NCI-H1694 treated with DMSO at 0.1 percent for 48 hours (cell line): ENCODE measurements around the gene CSHL1.
A peak's percentile ranks its signal among the peaks of the same experiment; 100 is the strongest.

Experiments used
- DNase-seq: peaks from one replicate; lab custom pipeline; 2025; lab: John Stamatoyannopoulos, UW

The CSHL1 gene

DNA sequence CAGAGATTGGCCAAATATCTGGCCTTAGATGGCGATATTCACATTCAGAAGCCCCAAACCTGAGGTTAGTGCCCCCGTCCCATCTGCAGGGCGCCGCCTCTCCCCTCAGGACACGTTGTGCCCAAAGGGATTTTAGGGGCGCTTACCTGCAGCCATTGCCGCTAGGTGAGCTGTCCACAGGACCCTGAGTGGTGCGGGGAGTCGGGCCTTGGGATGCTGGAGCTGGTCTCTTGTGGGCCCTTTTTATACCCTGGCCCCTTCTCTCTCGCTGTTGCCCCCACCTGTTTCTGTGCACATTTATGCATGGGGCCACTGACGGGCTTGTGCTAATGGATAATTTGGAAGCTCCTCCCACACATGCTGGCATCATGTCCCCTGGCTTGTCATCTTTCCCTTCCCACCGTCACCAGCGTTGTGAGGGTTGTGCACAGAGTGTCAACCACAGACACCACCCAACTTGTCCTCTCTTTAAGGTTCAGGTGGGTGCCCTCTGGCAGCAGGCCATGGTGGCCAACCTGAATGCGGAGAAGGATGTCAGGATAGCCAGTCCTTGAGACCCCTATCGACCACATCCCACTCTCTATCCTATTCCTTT, at the start of gene CSHL1:
Gene CSHL1, minus strand, starts transcription at position 218 of the 595 bp plus-strand sequence. Its CDS starts 62 bp downstream, at position 156.
- no peak for DNase-seq

DNA sequence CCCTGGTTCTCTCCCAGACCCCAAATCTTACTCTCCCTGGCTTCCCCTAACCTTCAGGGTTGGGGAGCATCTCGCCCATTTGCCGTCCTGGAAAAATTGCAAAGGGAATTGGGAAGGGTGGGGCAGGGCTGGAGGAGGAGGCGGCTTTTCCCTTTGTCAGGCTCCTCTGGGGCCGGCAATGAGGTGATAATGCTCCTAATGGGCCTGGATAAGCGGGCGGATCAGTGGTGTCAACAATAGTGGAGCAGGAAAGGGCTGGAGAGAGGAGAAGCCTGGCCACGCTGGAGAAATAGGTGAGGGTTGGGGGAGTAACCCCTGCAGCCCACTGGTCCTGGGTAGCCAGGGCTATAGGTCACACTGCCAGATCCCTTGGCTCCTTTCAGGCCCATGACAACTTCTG, 49.4 kb upstream of the CSHL1 start:
- no peak for DNase-seq

DNA sequence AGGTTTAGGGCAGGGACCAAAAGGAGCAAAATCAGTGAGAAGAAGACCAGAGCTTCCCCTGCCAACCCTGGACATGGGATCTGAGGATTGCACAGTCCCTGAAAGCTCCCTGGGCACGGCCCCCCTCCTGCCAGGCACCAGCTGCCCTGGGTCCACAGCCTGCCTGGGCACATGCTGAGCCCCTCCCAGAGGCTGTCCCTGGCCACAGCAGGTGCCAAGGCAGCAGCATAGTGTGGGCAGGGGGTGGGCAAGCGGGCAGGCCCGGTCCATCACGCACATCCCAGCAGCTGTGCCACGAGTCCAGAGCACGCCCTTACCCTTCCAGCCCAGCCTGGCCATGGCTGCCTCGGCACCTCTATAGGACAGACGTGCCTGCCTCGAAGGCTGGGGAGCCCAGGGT, 48.9 kb upstream of the CSHL1 start:
- no peak for DNase-seq

DNA sequence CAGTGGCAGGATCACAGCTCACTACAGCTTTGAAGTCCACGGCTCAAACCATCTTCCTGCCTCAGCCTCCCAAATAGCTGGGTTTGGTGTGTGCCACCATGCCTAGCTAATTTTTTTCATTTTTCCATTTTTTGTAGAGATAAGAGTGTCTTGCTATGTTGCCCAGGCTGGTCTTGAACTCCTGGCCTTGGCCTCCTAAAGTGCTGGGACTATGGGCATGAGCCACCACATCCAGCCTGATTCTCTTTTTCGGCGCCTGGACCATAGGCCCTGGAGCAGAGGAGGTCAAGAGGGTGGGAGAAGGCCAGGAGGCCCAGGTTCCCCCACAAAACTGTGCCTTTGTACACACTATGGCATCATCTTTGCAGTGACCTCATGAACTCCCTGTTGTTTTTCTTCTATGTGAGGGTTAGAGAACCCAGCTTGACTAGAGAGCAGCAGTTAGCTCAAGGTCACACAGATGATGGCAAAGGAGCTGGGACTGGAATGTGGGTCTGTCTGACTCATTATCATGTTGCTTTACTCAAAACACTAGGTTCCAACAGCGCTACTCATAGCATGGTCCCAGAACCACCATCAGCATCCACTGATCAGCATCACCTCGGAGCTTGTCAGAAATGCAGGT, 45.4 kb upstream of the CSHL1 start:
- no peak for DNase-seq

DNA sequence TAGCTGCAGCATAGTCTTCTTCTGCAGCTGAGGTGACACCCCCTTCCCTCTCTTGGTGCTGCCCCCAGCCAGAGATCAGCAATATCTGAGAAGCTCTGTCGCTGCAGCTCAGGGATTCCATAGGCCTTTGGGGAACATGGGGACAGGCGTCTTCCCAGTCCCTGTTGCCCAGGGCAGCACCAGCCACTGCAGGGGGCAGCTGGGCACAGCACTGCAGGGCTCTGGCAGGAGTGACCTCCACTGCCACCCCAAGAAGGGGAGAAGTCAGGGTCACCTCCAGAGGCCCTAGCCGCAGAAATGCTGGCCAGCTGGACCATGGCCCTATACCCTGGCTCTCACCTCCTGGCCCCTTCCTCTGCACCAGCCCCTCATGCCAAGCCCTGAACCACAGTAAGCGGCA, 44.7 kb upstream of the CSHL1 start:
- DNase-seq: no peak

DNA sequence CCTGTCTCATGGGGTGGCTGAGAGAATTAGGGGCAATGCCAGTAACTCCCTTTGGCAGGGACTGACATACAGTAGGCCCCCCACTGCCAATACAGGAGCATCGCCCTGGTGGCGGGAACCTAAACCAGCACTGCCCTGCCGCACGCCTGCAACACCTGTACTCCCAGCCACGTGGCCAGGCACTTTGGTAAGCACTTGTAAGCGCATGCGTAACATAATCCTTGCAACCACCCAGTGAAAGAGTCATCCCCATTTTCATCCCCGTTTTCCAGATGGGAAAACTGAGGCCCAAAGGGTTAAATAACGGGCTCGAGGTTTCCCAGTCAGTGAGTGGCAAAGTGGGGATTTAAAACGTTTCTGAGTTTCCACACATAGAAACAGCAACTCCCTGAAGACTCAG, 44.2 kb upstream of the CSHL1 start:
- DNase-seq: no peak

DNA sequence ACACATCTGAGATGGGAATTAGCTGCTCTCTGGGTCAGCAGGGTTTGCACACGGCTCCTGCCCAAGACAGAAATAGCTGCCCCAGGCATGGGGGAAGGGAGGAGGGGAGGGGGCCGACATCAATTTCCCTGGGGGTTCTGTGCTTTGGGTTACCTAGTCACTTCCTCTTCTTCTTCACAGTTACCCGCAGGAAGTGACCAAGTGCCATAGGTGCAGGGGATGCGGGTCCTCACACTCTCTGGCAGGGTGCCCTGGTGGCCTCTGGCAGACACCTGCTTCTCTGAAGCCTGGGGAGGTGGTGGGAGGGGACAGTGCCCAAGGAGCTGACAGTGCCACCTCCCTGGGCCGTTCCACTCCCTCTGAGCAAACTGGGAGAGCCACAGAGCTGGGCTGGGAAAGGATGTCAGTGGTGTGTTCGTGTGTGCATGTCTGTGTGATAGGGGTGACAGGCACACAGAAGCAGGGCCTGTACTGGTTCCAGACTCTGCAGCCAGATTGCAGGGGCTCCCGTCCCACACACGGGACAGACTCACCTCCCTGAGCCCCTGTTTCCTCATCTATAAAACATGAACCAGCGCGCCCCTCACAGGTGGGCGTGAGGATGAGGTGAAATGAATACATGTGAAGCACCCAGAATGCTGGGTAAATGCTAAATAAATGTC, 43.5 kb upstream of the CSHL1 start:
- no peak for DNase-seq

DNA sequence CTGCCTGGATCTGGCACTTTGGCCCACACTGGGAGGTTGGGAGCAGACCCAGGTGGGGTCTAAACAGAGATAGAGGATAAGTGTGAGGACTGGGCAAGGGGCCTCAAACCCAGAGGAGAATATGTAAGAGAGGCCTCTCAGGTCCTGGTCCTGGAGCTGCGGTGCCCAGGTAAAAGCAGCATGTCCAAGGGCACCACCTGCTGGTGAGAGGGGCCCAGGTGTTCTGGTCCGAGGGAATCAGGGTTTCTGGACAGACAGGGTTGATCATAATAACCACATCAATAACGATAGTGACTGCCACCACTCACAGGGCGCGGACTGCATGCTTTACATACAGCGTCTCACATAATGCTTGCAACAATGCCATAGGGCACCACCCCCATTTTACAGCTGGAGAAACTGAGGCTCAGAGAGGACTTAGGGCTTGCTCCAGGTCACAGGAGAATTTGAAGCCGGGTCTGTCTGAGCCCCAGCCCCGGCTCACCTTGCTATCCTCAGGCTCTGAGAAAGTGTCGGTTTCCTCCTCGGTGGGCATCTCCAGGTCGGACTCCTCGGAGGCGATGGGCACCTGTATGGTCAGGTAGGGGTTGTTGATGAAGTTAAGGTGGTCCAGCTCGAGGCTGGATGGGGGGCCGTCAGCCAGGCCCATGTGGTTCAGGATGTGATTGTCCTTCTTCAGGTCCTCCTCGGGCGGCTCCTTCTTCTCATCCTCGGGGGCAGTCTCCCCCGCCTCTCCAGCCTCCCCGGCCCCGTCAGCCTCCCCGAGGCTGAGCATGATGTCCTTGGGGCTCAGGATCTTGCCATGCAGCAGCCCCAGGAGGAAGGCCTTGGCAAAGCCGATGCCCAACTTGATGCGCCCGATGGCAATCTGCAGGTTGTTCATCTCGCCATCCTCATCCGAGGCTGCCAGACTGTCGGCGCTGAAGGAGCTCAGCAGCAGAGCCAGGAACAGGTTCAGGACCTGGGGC, 40.2 kb upstream of the CSHL1 start:
- no peak for DNase-seq

DNA sequence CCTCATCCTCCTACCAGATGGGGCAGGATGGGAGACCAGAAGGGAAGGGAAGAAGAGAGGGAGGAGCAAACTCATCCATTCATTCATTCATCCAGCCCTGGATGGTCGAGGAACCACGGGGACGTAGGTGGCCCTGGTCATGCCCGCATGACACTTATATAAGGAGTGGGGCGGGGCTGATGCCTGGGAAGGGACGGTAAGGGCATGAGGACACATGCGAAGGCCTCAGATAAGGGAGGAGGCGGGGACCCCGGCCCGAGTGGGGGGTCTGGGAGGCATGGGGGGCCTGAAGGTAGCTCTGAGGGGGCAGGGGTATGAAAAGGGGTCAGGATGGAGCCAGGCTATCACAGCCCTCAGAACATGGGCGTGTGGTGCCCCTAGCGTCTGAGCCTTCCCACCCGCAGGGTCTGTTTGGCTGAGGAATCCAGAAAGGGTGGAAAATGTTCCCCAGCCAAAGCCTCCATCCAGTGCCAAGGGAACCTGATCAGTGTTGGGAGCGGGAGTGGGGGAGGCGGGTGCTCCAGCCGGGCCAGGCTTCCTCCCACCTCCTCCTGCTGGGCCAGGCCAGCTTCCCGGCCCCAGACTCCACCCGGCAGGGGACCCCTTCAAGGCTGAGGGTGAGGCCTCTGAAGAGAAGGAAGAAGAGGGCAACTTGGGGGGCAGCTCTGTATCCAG, 38.7 kb upstream of the CSHL1 start:
- no peak for DNase-seq

DNA sequence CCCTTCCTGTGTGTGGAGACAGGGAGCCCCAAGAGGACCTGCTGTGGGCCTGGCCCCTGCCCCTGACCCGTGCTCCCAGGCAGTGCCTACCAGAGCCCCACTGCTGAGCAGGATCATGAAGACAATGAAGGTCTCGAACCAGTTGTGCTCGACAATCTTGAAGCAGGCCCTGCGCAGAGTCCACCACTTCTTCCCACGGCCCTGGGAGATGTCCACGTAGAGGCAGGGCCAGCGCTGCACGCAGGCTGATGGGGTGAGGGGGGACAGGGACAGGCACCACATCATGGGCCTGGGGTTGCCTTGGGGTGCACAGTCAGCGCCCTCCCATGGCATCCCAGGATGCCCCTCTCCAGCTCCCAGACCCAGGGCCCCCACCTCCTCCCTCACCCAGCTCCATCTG, 37.5 kb upstream of the CSHL1 start:
- DNase-seq: no peak

DNA sequence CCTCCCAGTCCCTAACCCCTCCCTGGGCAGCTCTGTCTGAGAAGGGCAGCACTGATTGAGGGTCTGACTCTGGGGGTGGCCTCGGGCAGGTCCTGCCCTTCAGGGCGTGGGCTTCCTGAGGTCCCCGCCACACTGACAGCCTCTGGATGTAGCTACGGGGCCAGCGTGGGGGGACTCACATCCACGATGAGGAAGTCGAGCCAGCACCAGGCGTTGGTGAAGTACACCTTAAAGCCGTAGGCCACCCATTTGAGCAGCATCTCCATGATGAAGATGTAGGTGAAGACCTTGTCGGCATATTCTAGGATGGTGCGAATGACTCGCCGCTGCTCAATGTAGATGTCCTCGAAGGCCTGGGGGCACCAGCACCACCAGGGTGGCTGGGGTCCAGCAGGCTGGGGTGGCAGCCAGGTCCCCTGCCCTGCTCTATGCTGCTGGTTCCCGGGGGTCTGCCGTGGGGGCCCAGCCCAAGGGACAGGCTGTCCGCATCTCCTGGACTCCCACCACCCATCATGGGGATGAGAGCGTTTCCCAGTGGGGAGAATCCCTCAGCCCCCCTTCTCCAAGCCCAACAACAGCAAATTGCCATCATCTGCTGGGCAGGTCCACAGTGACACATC, 36.8 kb upstream of the CSHL1 start:
- no peak for DNase-seq

DNA sequence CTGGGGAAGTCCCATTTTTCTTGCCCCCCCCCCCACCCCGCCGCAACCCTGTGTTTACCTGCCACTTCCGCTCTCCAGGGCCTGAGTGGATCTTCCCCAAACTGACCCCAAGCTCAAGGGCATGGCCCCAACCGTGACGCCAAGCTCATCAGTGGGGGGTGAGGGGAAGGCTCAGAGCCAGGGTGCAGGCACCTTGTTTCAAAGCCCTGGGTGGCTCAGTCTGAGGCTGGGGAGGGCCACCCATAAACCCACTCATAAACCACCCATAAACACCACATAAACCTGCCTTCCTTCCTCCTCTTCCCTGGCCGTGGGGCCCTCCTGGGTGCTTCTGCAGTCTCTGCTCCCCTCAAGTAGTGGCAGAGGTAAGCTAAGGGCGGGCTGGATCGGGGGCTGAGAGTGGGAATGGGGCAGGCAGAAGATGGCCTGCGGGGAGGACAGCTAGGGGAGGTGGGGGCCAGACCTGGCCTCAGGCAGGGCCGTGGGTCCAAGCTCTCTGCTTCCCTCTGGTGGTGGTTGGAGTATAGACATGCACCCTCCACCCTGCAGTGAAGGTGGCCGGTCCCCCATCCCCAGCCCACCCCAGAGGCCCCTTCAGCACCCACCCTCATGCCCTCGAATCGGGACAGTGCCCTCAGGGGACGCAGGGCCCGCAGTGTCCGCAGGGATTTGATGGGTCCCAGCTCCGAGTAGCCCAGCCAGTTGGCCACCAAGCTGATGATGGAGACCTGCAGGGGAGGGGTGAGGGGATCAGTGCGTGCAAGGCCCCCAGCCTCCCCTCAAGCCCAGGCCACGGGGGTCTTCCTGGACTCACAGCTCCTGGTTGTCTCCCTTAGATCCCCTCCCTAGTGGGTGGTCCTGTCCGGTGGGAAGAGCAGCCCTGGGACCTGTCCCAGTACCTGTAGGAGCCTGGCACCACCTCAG, 35.6 kb upstream of the CSHL1 start:
- DNase-seq: peak; percentile 15

DNA sequence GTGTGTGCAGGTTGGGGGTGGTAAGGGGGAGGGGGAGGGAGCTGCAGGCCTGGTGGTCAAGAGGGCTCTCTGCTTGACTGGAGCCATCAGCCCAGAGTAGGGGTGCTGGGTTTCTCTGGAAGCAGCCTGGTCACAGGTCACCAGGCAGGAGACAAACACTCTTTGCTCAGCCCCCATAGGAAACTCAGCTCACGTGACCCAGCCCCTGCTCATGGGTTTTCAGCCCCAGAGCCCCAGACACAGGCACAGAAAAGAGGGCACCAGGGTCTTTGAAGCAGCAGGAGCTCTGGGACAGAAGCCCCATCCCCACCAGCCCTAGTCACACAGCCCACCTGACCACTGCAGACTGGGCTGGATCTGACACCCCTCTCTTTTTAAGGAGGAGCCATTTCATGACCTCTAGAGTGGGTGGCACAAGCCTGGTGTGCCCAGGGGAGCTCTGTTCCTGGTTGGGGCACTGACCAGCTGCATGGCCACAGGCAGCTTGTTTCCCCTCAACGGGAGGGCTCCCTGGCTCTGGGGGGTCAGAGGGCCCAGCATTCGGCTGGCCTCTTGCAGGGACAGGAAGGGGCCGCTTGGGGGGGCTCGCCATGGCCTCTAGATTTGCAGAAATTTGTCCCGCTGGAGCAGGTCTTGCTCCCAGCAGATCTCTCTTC, 34.9 kb upstream of the CSHL1 start:
- DNase-seq: no peak

DNA sequence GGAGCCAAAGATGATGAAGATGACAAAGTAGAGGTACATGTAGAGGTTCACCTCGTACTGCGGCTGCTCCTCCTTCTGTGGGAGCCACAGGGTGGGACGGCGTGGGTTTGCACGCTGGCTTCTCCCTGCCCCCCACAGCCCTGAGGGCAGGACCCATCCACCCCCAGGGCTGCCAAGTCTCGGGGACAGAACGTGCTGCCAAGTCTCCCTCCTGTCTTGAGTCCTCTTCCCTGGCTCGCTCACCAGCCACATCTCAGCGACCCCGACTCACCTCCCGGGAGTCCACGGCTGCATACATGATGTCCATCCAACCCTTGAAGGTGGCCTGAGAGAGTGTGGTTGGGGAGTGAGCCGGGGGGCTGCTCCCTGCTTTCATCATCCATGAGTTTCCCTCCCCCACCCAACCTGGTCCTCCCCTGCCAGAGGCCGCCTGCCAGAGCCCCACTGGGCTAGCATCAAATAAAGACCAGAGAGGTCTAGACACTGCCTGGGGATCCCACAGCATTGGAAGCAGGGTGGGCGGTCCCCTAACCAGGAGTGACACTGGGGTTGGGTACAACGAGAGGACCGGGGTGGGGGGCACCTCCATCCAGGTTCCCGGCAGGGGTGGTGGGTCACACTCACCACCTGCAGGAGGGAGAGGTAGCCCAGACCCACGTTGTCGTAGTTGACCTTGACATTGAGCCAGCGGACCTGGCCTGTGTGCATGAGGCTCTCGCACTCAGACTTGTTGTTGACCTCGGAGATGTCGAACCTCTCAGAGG, 33.9 kb upstream of the CSHL1 start:
- no peak for DNase-seq

DNA sequence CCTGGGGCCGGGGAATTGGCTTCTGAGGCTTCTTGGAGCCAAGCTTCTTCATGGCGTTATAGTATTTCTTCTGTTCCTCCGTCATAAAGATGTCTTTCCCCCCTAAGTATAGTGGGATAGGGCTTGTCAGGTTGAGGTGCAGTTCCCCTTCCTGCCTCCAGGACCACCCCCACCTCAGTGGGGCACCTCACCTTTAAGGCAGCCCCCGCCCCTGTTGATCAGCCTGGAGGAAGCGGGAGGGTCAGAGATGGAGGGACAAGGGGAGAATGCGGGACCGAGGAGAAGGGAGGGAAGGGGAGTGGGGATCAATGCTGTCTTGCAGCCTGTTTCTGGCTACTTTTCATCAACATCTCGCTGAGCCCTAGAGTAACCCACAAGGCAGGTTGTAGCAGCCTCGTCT, 32.7 kb upstream of the CSHL1 start:
- DNase-seq: no peak

DNA sequence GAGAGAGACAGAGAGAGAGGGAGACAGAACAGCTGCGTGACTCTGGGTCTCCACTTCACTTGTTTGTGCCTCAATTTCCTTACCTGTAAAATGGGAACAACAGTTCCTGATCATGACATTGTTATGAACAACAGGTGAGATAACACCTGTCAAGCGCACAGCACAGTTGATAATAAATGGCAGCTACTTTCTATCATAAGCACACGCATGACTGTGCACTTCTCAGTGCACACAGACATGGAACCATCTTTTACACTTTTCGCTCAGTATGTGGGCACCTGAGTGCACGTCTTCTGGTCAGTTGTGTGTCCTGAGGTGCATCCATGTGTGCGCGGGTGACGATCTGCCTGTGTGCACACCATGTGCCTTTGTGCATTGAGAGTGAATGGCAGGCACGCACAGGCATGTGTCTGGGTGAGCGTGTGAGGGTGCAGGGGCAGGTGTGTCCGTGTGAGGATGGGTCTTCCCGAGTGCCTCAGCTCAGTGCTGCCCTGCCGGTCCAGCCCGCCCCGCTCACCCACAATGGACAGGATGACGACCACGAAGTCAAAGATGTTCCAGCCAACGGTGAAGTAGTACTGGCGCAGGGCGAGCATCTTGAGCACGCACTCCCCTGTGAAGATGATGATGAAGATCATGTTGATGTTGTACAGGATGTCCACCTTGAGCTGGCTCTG, 31.4 kb upstream of the CSHL1 start:
- DNase-seq: no peak

DNA sequence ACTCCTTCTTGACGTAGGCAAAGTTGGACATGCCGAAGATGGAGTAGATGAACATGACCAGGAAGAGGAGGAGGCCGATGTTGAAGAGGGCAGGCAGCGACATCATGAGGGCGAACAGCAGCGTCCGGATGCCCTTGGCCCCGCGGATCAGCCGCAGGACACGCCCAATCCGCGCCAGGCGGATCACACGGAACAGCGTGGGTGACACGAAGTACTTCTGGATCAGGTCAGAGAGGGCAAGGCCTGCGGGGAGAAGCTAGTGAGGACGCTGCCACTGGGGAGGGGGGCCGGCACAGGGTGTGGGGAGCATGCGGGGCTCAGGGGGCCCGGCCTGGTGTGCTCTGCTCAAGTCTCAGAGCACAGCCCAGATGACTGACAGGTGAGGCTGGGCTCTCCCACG, 30.7 kb upstream of the CSHL1 start:
- no peak for DNase-seq

DNA sequence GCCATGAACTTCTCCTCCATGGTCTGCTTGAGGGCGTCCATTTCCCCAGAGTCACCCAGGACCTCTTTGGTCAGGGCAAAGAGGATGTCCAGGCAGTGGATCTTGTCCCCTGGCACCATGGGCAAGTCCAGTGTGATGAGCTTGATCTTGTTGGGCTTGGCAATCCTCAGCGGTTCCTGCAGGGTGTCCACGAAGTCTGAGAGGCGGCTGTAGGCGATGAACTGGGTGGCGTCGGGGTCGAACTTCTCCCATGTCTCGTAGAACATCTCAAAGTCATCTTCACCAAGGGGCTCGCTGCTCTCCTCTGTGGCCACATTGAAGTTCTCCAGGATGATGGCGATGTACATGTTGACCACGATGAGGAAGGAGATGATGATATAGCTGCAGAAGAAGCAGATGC, 30.1 kb upstream of the CSHL1 start:
- no peak for DNase-seq

DNA sequence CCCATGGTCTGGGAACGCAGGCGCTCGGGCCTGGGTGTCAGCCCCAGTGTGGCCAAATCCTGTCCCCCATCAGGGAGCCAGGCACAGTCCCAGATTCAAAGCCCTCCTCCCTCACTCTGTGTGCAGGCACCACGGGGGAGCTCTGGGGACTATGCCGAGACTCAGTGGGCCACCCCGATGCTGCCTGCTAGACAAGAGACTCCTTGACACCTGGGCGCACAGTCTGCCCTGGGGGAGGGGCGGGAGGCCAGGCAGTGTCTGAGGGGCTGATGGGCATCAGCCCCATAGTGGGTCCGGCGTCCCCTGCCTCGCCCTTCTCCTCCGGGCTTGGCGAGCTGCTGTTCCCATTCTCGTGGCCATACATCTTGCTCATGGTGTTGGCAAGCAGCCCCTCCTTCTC, 29.5 kb upstream of the CSHL1 start:
- no peak for DNase-seq
